Ureter (tissue), 1 donor: ENCODE data around the gene CTU2. TPM values are rescaled to one million over a fixed set of nuclear protein-coding genes. Genes with fewer than 3 reads are reported as not detected.

Experiments
- DNase-seq: peaks from one replicate; pipeline ENCODE4 v3.0.0-alpha.2; 2020; ENCODE audit warnings: low spot score
- total RNA-seq: library from RNA; stranded (reverse); gene quantifications from one replicate; pipeline ENCODE4 v1.2.4, GENCODE V29; 2023
- donor health status: DM: yes; HTN: yes; CAD: no.

CTU2 gene
- total RNA-seq, 1 donor from 2014 or later, result 25.2 TPM

DNA sequence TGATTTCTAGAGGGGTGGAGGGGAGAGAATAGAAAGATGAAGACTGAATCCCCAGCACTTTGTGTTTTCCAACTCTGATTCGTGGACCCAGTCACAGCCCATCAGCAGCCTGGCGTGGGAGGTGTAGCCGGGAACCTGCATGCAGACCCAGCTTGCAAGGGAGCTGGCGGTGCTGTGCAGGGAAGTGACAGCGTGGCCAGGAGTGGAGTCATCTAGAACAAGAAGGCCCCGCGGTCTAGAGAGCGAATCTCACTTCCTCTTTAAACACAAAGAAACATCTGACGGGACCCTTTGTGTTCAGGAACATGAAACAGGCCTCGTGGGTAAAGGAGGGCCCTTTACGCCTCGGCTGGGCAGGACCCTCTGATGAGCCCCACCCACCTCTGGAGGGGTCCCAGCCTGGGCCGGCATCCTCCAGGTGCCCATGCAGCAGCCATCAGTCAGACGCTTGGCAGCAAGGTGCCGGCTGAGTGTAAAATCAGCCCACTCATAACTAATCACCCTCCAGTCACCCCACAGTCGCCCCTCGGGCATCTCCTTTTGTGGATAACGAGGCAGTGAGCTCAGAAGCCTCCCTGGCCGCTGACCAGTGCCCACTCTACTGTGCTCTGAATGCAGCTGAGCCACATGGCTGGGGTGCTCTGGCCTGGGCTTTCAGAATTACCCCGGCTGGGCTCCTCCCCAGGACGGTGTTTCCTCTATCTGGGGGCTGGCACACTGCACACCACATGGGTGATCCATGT, 24.4 kb upstream of the CTU2 start:
- DNase-seq, result no peak

DNA sequence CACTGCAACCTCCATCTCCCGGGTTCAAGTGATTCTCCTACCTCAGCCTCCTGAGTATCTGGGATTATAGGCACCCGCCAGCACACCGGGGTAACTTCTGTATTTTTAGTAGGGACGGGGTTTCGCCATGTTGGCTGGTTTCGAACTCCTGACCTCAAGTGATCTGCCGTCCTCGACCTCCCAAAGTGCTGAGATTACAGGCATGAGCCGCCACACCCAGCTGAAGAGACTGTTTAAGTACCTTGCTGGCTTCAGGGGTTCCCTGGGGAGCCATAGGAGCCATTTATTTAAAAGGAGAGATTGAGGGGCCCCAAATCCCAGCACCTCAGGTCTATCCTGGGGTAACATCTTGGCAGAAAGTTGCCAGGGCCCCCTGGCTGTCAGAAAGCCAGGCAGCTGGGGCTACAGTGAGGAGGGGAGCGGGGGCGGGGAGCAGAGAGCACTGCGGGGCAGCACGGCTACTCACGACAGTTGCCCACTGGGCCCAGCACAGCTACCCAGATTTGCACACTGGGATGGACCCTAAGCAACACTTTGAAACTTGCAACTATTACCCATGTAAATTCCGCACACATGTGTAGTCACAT, 21.6 kb upstream of the CTU2 start:
- no peak for DNase-seq

DNA sequence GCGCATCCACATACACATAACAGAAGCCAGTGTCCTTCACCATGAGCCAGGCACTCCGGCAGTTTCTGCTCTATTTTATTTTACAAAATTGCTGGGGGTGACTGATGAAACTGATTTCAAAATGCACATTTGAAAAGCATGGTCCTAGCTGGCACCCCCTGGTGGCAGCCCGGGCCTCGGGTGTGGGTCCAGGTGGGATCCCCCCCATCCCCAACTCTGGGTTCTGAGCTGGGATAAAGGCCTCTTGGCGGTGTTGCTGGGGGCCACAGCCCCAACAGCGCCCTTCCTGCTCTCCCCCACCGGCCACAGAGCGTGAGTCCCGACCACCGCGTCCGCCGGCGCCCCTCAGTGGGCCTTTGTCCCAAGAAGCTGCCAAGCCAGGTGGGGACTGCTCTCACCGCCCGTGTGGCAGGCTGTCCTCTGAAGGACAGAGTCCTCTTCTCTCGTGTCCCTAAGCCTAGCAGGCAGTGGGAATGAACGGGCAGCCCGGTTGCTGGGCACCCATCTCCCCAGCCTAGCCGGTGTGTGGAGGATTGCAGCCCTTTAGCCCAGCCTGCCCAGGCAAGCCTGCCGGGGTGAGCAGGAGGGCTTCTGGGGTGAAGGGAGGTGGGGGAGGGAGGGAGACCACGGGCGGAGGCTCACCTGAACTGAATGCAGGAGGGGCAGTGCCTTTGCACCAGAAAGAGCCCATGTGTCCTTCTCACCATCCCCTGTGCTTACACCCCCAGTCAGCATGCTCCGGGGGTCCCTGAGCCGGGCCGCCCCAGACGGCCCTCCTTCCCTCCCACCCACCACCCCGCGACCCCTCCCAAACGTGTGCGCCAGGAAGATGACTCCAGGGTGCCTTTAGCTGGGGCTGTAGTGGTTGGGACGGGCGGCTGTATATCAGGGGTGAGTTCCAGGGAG, 20.9 kb upstream of the CTU2 start:
- no peak for DNase-seq

DNA sequence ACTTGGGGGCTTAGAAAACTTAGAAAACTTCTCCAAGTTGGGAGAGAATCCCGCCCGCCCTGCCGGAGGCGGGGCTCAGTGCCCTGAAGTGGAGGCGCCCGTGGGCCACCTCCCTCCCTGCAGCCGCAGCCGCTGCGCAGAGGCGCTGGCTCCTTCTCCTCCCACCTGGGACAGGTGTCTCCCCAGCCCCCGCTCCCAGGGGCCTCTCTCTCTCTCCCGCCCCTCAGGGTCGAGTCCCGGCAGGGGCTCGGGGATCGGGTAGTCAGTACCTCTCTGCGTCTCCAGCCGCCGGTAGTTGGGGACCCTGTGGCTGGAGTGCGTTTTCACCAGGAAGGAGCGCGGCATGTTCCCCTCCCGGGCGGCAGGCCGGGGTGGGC, 20.3 kb upstream of the CTU2 start:
- no peak for DNase-seq

DNA sequence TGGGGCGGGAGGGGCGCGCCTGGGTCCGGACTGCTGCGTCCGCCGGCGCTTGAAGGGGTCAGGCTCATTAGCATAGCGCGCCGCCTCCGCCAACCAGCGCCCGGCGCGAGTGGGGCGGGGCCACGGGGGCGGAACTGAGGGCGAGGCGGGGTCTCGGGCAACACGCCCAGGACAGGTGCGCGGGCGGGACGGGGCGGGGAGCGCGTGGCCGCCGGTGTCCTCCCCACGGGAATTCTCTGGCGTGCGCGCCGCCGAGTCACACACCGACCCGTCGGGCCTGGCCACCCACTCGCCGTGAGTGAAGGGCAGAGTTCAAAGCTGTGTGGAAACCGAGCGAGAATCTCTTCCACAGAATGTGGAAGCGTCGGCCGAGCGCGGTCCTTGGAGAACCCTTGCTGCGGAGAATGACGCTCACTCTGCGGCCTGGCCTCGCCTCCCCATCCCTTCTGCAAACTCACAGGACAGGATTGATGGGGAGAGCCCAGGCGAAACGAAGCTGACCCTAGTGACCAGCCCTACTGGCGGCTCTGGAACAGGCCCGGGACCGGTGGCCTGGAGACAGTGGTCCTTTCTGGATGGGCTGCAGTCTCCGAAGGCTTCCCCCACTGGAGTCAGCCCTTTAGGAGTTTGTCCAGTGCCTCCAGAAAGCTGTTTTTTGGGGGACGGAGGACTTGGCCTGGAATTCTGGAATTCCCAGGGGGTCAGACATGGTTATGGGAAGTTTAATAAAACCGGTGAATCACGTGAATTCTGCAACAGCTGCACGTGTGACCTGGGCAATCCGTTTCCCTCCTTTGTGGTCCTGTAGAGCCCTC, 19.7 kb upstream of the CTU2 start, which contains the start of gene SNAI3:
TSS of gene SNAI3 (minus strand) at position 69 of the 815 bp plus-strand sequence. CDS start 101 bp downstream, outside the sequence.
- DNase-seq, result peak; percentile 85

DNA sequence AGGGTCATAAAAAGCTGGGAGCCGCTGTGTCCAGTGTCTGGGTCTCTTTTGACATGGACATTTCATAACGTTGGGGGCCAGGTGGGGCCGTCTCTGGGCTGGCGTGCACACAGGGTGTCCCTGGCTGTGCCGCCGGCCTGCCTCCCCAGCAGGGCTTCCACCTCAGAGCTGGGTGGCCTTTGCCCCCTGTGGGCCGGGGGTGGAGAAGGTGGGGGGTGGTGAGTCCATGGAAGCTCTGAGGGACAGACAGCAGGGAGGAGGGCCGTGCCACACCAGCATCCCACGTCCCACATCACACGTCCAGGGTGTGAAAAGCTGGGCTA, 19.1 kb upstream of the CTU2 start:
- no peak for DNase-seq

DNA sequence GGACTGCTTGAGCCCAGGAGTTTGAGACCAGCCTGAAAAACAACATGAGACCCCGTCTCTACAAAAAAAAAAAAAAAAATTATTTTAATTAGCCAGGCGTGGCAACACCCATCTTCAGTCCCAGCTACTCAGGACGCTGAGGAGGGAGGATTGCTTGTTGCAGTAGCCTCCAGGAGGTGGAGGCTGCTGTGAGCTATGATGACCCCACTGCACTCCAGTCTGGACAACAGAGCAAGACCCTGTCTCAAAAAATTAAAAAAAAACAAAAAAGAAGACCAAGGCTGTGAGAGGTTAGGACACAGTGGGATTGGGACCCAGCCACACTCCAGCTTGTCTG, 18.7 kb upstream of the CTU2 start:
- DNase-seq, result no peak

DNA sequence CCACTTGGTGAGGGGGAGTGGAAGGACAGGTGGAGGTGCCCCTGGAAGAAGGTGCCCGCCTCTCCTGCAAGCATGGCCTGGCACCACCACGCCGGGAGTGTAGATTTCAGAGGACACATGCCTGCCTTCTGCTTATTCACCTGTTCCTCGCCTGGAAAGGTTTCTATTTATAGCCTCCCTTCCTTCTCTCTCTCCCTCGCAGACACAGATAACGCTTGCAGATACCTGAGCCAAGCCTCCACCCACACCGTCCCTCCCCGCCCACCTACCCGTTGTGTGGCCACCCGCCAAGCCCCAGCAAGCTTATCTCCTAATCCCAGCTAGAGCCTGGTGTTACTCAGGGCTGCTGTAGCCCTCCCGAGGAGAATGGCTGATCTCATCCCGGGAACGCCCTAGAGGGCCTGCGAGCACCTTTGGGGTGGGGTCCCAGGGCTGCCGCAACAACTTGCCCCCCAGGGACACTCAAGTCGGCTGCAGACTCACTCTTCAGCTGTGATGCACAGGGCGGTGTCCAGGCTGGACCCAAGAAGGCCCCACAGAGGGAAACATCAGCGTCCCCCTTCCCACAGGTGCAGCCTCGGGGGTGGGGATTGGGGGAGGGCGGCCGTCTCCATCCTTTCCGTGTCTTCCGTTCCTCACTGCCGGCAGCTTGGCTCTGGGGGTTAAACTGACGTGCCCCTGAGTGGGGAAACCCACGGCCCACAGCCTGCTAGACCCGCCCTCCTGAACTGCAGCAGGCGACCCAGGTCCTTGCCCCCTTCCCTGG, 18.1 kb upstream of the CTU2 start:
- DNase-seq, result no peak

DNA sequence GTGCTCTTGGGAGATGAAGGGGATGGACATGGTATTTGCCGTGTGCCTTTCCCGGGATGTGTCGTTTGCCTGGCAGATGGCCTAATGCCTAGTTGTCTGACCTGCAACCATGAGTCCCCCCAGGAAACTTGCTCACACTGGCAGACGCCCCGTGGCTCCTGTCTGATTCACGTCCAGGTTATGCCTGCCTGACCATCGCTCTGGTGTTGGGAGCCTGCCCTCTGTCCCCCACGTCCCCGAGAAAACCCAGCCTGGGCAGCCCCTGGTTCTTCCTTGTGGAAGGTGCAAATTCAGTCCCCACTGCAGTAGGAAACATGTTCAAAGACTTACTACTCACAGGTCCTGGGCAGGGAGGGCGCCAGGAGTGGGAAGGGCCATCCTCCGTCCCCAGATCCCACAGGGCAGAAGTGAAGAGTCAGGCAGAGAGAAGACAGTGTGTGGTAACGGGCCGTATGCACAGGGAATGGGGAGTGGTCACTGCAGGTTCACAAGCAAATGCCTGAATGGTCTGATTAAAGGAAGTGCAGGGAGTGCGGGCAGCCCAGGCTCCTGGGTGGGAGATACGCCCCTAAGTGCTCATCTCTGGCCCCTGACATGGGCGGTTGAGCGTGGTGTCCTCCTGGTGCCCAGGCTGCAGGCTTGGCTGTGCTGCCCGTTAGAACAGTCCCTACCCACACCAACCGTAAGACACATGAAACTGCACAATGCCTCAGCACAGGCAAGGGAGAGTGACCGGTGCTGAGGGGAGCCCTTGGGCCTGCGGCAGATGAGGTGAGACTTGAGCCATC, 15.8 kb upstream of the CTU2 start:
- no peak for DNase-seq

DNA sequence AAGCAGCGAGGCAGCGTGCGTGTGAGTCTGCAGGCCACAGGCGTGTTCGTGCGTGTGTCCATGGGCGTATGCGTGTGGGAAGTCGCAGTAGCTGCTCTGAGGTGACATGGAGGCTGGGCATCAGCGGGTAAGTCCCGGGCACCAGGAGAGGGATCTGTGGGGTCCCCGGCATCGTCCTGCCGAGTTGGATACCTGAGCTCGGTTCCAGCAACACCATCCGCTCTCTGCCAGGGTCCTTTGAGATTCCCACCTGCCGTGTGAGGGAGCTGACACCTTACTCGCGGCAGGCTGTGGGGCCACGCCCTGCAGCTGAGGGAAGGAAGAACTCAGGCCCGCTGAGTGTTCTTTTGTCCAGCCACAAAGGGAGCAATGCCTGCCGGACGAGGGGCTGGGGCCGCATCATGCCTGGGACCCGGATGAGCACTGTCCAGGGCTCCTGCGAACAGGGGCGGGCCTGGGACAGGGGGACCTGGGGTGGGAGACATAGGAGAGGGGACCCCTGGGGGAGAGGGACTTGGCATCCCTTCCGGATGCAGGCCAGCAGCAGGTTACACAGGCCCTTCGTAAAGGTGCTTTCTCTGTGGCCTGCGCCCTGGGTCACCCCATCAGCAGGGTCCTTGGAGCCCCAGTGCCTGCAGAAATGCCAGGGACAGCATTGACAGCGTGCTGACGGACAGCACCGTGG, 15.0 kb upstream of the CTU2 start:
- DNase-seq, result no peak

DNA sequence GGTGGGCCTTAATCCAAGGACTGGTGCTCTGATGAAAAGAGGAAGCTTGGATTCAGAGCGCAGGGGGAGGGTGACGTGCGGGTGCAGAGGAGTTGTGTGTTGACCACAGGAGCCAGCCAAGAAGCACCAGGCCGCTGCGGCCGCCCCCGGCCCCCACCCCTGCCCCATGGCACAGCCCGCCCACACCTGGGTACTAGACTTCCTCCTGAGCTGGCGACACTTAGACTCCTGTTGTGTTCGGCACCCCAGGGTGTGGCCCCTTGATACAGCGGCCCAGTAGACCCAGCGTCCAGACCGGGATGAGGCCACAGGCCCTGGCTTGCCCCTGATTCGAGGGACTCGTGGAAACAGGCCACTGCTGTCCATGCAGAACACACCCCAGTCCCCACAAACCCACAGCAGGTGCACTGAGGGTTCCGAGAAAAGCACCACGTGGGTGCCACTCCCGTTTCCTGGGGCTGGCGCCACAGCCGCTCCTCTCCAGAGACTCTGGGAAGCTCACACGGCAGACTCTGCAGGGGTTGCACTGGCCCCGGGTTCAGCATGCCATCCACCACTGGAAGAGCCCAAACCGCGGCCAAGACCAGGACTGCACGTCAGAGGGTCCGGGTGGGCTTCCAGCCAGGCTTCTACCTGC, 14.3 kb upstream of the CTU2 start:
- DNase-seq, result peak; percentile 67

DNA sequence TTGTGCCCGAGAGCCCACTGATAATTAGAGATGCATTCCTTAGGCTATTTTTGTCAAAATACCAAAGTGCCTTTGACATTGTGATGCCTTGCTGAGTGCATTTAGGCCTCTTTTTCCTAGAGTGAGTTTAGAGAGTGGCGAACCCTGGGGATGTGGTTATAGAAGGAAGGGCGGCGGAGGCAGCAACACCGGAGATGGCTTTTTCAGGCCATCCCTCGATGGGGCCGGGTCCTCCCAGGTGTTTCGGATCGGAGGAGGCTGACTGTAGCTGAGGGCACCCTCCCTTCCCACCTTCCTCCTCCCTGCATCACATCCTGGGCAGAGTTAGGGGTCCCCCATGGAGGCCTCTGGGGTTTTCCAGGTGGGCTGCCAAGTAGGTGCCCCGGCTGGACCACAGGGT, 13.4 kb upstream of the CTU2 start:
- no peak for DNase-seq

DNA sequence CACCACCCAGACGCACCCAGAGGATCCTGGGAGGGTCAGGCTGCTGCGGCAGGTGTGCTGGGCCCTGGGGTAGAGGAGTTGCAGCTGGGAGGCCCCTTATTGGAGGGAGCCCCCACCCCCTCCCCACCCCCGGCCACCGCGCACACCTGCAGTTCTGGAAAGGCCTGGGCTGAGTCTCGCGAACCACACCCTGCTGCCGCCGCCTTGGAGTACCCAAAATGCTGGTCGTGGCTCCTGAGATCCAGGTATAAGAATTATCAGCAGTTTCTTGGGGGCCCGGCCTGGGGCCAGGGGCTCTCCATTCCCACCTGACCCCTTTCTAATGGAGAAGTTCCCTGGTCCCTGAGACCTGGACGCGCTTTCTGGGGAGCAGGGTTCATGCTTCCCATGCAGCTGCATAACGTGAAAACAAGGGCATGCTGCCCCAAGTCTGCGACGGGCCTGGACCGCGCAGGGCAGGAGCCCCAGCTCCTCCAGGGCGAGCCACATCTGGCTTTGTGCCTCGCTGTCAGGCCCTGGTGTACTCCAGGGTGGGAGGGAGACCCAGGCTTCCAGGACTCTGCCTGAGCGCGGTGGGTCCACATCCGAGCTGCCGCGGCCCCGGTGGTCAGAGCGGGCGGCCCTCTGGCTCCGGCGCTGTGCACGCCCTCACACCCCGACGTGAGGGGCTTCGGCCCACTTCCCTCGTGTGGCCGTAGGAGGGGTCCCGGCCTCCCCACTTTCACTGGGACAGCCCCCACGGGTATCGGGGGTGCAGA, 12.7 kb upstream of the CTU2 start:
- no peak for DNase-seq

DNA sequence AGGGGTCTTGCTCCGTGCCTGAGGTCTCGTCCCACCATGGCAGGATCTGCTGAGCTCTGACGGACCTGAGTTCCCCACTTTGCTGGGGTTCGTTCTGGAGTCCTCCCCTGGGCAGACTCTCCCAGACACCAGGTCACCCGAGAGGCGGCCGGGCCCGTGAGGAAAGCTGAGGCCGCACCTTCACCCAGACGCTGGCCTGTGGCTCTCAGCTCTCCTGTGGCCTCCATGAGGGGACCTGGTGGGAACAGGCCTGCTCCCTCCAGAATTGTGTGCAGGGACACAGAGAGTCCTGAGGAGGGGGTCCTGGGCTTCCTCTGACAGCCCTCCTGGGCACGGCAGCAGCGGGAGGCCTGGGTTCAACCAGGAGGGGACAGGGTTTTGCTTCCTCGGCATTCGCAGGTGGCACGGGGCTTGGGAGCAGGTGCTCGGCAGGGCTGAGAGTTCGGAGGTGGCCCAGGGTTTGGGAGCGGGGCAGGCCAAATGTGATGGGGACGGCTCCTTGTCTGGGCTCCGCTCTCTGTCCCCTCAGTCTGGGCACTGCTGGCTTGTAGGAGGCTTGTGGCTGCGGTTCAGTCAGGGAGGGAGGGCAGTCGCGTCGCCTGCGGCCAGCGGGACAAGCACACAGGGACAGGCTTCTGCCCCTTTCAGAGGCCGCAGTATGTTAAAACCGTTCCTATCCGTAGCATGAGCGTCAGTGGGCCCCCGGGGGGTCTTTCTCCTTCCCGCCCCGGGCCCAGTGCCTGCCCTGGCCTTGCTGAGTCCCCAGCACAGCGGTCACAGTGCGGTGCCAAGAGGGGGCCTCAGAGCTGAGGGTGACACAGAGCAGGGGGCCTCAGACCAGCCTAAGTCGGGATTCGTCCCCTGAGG, 11.8 kb upstream of the CTU2 start:
- no peak for DNase-seq

DNA sequence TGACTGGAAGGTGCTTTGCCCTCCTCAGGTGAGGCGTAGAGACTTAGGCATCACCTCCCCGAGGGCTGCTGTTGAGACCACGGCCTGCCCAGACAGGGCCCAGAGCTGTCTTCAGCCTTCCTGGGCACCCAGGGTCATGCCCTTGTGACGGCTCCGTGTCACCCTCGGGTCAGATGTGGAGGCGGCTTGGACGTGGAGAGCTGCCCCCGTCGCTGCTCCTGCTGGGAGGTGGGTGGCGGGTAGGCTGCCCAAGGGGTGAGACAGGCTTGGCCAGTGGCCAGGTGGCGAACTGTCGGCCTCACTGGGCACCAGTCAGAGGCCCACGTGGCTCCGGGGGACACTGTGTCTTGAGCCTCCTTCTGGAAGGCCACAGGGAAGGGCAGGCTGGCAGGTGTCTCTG, 11.1 kb upstream of the CTU2 start:
- no peak for DNase-seq

DNA sequence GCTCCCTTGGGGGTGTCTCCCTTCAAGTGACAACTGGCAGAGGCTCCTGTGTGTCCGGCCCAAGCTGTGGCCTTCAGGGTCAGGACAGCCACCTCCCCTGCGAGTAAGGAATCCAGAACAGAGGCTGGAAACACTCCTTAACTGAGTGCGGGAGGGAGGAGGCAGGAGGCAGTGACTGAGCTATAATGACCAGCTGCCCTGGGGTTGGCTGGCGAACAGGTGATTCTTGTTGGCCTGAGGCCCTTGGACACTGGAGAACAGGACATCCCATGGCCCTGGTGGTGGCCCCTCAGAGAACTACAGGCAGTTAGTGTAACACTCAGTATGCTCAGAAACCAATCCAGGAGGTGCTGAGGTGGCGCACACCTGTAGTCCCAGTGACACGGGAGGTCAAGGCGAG, 10.6 kb upstream of the CTU2 start:
- no peak for DNase-seq

DNA sequence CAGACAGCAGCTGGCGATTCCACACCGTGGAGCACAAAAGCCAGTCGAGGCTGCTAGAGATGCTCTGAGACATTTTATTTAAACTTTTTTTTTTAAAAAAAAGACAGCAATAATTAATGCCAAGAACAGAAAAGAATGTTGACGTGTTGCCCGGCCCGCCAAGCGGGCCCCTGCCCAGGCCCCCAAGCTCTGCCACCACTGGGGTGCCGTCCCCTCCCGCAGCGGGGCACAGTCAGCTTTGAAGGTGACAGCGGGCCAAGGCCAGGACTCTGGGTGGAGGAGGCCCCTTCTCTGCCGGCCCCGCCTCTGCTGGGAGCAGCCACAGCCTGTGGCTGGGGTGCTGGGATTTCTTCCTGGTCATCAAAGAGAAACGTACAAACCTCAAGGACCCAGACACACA, 9.9 kb upstream of the CTU2 start:
- DNase-seq, result no peak
